K562 (cell line): Measurements from ENCODE around the gene INVS. TPM values are rescaled to one million over a fixed set of nuclear protein-coding genes. Genes with fewer than 3 reads are reported as not detected.

Experiments used
- ATAC-seq: fragments of 200-7000 bp; cut with Tn5 transposase; 3 replicates; pipeline ENCODE4 v1.9.1; 2020; ENCODE audit warnings: moderate library complexity
- BruUV-seq: library from RNA; stranded (reverse); fragments of 400-500 nt; replicated peaks from 2 replicates; lab custom pipeline; 2021; lab: Mats Ljungman, UMichigan
- CTCF ChIA-PET: fragments of 300-600 bp; formaldehyde crosslinking; extraction: SDS; loops from one replicate; lab custom pipeline; 2021; ENCODE audit warnings: low intra/inter-chr PET ratio; lab: Yijun Ruan, JAX
- POLR2A ChIA-PET: fragments of 300-600, 350-650 bp; sonication (Branson Sonifier 250); formaldehyde crosslinking; extraction: SDS; loops from one replicate; lab custom pipeline; 2021; ENCODE audit warnings: antibody characterized with exemption, inconsistent platforms; lab: Yijun Ruan, JAX
- DNase-seq, 4 experiments: peaks; one replicate each; pipeline versions ENCODE4 v3.0.0 to v3.0.0-alpha.2; 2011 to 2018; ENCODE audit warnings: low spot score in 3 of 4, mixed read lengths in 3 of 4; ENCODE audit errors: extremely low read depth in 1 of 4
- FAIRE-seq: peaks from 2 replicates; lab custom pipeline; 2011; peaks lifted over from hg19 to GRCh38; lab: Jason Lieb, UNC
- H2AFZ ChIP-seq: 2 replicates; pipeline ENCODE4 v1.6.0; 2011; ENCODE audit warnings: low read depth, low read length, control low read depth, inconsistent platforms
- H3K27ac ChIP-seq: fragments of 200-600 bp; 3 replicates; pipeline ENCODE4 v1.8.0; 2011; ENCODE audit warnings: low read depth, mild to moderate bottlenecking, control low read depth, inconsistent platforms, low read length, moderate library complexity, mixed read lengths; ENCODE audit errors: extremely low read depth
- H3K27me3 ChIP-seq, 2 experiments: fragments of 300-600 bp in 1 of 2; 2 replicates in 1 of 2; 3 replicates in 1 of 2; pipeline versions ENCODE4 v1.6.0 to v1.8.0; 2011; ENCODE audit warnings: inconsistent platforms in 2 of 2, low read length in 2 of 2, mild to moderate bottlenecking in 1 of 2, mixed read lengths in 1 of 2, moderate library complexity in 1 of 2; ENCODE audit not compliant: control insufficient read depth in 2 of 2, insufficient read depth in 2 of 2
- H3K36me3 ChIP-seq: fragments of 300-600 bp; 3 replicates; pipeline ENCODE4 v1.8.0; 2011; ENCODE audit warnings: mild to moderate bottlenecking, low read length, inconsistent platforms; ENCODE audit not compliant: control insufficient read depth, insufficient read depth
- H3K4me1 ChIP-seq, 2 experiments: fragments of 200-600 bp in 1 of 2; replicated peaks in 1 of 2; 2 replicates in 1 of 2; 3 replicates in 1 of 2; pipeline versions ENCODE4 v1.5.1 to v1.8.0; 2011; ENCODE audit warnings: inconsistent platforms in 2 of 2, low read length in 2 of 2, mild to moderate bottlenecking in 1 of 2, mixed read lengths in 1 of 2, moderate library complexity in 1 of 2; ENCODE audit not compliant: control insufficient read depth in 2 of 2, insufficient read depth in 2 of 2
- H3K4me2 ChIP-seq: 2 replicates; pipeline ENCODE4 v1.6.1; 2011; ENCODE audit warnings: low read length, control low read depth, inconsistent platforms, mixed read lengths; ENCODE audit not compliant: insufficient read depth
- H3K4me3 ChIP-seq: fragments of 200-600 bp; sonication (generic), shearing (Covaris generic); 2 replicates; pipeline ENCODE4 v1.5.1; 2016; ENCODE audit warnings: control low read depth, inconsistent platforms
- H3K79me2 ChIP-seq: fragments of 200-600 bp; 3 replicates; pipeline ENCODE4 v1.8.0; 2011; ENCODE audit warnings: low read length, inconsistent platforms; ENCODE audit not compliant: control insufficient read depth, insufficient read depth
- H3K9ac ChIP-seq, 2 experiments: 2 replicates each; pipeline versions ENCODE4 v1.6.0 to v1.6.1; 2011; ENCODE audit warnings: low read depth in 2 of 2, low read length in 2 of 2, control low read depth in 1 of 2, inconsistent platforms in 1 of 2, mild to moderate bottlenecking in 1 of 2, mixed read lengths in 1 of 2; ENCODE audit not compliant: insufficient read depth in 1 of 2
- H3K9me1 ChIP-seq: one replicate; pipeline ENCODE4 v1.6.0; 2011; ENCODE audit warnings: inconsistent platforms, mild to moderate bottlenecking, low read length, moderate library complexity; ENCODE audit not compliant: control insufficient read depth, insufficient read depth
- H3K9me3 ChIP-seq: replicated peaks from 2 replicates; pipeline ENCODE4 v1.5.1; 2011; ENCODE audit warnings: low read depth, low read length, inconsistent platforms; ENCODE audit not compliant: control insufficient read depth, insufficient read depth
- H4K20me1 ChIP-seq: replicated peaks from 2 replicates; pipeline ENCODE4 v1.6.1; 2011; ENCODE audit warnings: low read length, inconsistent platforms, mixed read lengths; ENCODE audit not compliant: control insufficient read depth, insufficient read depth
- ARID1B ChIP-seq: fragments of 450-650 bp; IDR thresholded peaks from 2 replicates; pipeline ENCODE4 v1.6.1; 2016; ENCODE audit warnings: antibody characterized with exemption, mild to moderate bottlenecking, inconsistent platforms
- BHLHE40 ChIP-seq: IDR thresholded peaks from 2 replicates; pipeline ENCODE4 v1.6.1; 2011; ENCODE audit warnings: low read length, improper control_type of control experiment
- CBFA2T2 ChIP-seq: fragments of 450-650 bp; conservative IDR thresholded peaks from 2 replicates; pipeline ENCODE4 v1.6.1; 2017; ENCODE audit warnings: mild to moderate bottlenecking
- DPF2 ChIP-seq: fragments of 450-650 bp; IDR thresholded peaks from 2 replicates; pipeline ENCODE4 v1.6.1; 2016
- ESRRA ChIP-seq: fragments of 450-650 bp; IDR thresholded peaks from 2 replicates; pipeline ENCODE4 v1.6.1; 2014; ENCODE audit warnings: low read depth, mild to moderate bottlenecking, moderate library complexity, borderline replicate concordance
- HNRNPLL ChIP-seq: fragments of 200-400 bp; formaldehyde crosslinking; IDR thresholded peaks from 2 replicates; pipeline ENCODE4 v1.6.1; 2017; ENCODE audit warnings: low read length, low read depth, mild to moderate bottlenecking; ENCODE audit not compliant: poor library complexity, severe bottlenecking
- JUN ChIP-seq, 2 experiments: sonication (generic) in 1 of 2; formaldehyde crosslinking in 1 of 2; IDR thresholded peaks; 2 replicates each; pipeline versions ENCODE4 v1.6.1 to v1.8.0; 2012 to 2022; ENCODE audit warnings: borderline replicate concordance in 2 of 2, mild to moderate bottlenecking in 2 of 2, improper control_type of control experiment in 1 of 2, low read depth in 1 of 2, low read length in 1 of 2, missing genetic modification reagents in 1 of 2
- KLF6 ChIP-seq: fragments of 250-450 bp; sonication (Bioruptor Pico); IDR thresholded peaks from 2 replicates; pipeline ENCODE4 v1.4.0; 2020; ENCODE audit warnings: mild to moderate bottlenecking, moderate library complexity, borderline replicate concordance
- ZKSCAN3 ChIP-seq: fragments of 250-450 bp; sonication (Bioruptor Pico); IDR thresholded peaks from 2 replicates; pipeline ENCODE4 v1.4.0; 2020
- WGBS: fragments of 100-300 bp; shearing (Covaris generic); methylation state at CpG from one replicate; pipeline ENCODE4 v1.1.6; 2016; ENCODE audit warnings: low coverage, mixed read lengths; ENCODE audit not compliant: insufficient coverage; ENCODE audit errors: missing lambda C conversion rate; 5-methylcytosine and 5-hydroxymethylcytosine counted together
- in situ Hi-C: fragments of 300-500 bp; cut with MboI; formaldehyde crosslinking; loops from 4 replicates; pipeline ENCODE4 v1.15.0; 2018; ENCODE audit warnings: inconsistent platforms, mixed read lengths
- intact Hi-C: fragments of 100-400 bp; cut with micrococcal nuclease; formaldehyde crosslinking; loops from 2 replicates; pipeline ENCODE4 v1.14.2; 2022
- polyA plus RNA-seq, 8 experiments: library from polyadenylated mRNA; depleted of rRNA in 4 of 8; stranded (reverse) in 5 of 8; unstranded in 3 of 8; fragments of >200 nt; fragmentation: Nextera tagmentation in 2 of 8; fragmentation: Illumina TruSeq in 1 of 8; extraction: Ambion mirVana in 2 of 8; extraction: Trizol in 1 of 8; gene quantifications; 2 replicates each; pipeline versions ENCODE4 v1.2.1 to v1.2.3, GENCODE V29; 2011 to 2014; ENCODE audit warnings: inconsistent platforms in 1 of 8, missing spikeins in 1 of 8
- total RNA-seq, 7 experiments: library from RNA; depleted of rRNA in 6 of 7; stranded (reverse); fragments of >200 nt in 6 of 7; fragmentation: Illumina TruSeq in 2 of 7; extraction: Trizol in 2 of 7; gene quantifications; 2 replicates each; pipeline versions ENCODE4 v1.2.1 to v1.2.3, GENCODE V29; 2011 to 2021; ENCODE audit warnings: low replicate concordance in 1 of 7
- TF ChIP-seq, protein P1 (sequence below), 2 experiments: fragments of 450-650 bp in 1 of 2; sonication (generic) in 1 of 2; formaldehyde crosslinking in 1 of 2; IDR thresholded peaks in 1 of 2; conservative IDR thresholded peaks in 1 of 2; 2 replicates each; pipeline versions ENCODE4 v1.6.1 to v1.8.1; 2016 to 2023; ENCODE audit warnings: mild to moderate bottlenecking in 2 of 2, moderate library complexity in 2 of 2, inconsistent platforms in 1 of 2, missing genetic modification reagents in 1 of 2
- TF ChIP-seq, protein P2 (sequence below): fragments of 250-450 bp; sonication (Bioruptor Pico); IDR thresholded peaks from 2 replicates; pipeline ENCODE4 v1.4.0; 2020; ENCODE audit warnings: mild to moderate bottlenecking, moderate library complexity

INVS gene
- total and polyA plus RNA-seq, 9 of the 15 experiments (the other 6 are each of a cell fraction or from before 2014, with no cell fraction given): 0.77 to 18.5 (median 10.0) TPM

- TF ChIP-seq ESRRA: peak; percentile 43; the same call in 1 of the 2 replicates
Observed at GRCh38 chr9:100087218-100087617, 11.8 kb upstream of the INVS start (continued).

DNA sequence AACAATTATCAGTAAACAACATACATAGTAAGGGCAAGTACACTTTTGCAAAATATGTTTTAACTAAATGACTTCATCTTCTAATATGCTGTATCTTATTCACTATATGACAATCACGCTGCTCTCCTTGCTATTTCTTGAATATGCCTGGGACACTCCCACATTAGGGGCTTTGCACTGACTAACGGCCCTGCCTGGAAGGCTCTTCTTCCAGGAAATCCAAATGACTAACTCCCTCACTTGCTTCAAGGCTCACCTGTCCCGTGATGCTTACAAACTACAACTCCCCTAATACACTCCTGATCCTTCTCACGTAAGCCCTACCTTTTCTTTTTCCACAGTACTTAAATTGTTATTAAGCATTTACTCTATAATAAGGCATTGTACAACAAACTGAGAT lies 10.8 kb upstream of the INVS start:
- CTCF ChIA-PET: no interaction called here
- H3K9ac ChIP-seq: peak overlapping the region in 1 of 2 experiments; percentile 15; a peak in 1 of 4 replicates
- intact Hi-C loops (no loop called here), in situ Hi-C loops (no loop called here)
- WGBS: 2% methylated on average over 4 of the region's 4 CpGs
- no peaks in the 10 kb centered on the region for H3K9me1 ChIP-seq
- no peaks in the 10 kb centered on the region for H3K27me3 ChIP-seq
- no peaks in the 10 kb centered on the region for H4K20me1 ChIP-seq
- peak overlapping the region; percentile 6; the same call in 1 of the 2 replicates for H3K4me2 ChIP-seq
- DNase-seq (peak; percentile 32 to 79 (median 44)), ATAC-seq (peak; percentile 65), FAIRE-seq (peak; percentile 65)
- POLR2A ChIA-PET: no interaction called here
- H3K4me3 ChIP-seq: no peak overlapping the region
- H3K79me2 ChIP-seq: peaks cover 94% of the 10 kb centered on the region
- no peak overlapping the region for H2AFZ ChIP-seq
- no TSS peak for BruUV-seq
- H3K4me1 ChIP-seq: peaks cover 4 to 14% of the 10 kb centered on the region in 2 experiments; a peak in 3 of 5 replicates
- peaks cover 2% of the 10 kb centered on the region; the same call in 1 of the 2 replicates for H3K9me3 ChIP-seq
- H3K27ac ChIP-seq: peak overlapping the region; percentile 46; the same call in 2 of the 3 replicates
- H3K36me3 ChIP-seq: 0 out of 3 replicates have a peak, but pooled peaks cover 3% of the 10 kb centered on the region
- TF ChIP-seq DPF2 (0 out of 2 replicates have a peak, but pooled peaks have one; percentile 42), KLF6 (CRISPR knock-in tag) (no peak), ARID1B (peak; percentile 40), BHLHE40 (no peak), JUN (IDR thresholded peaks at IDR 0.05; ENCODE audit: borderline replicate concordance, low read depth, low read length) (0 out of 2 replicates have a peak, but pooled peaks have one; percentile 17), JUN (CRISPR knock-in tag; IDR thresholded peaks at IDR 0.05; ENCODE audit: borderline replicate concordance) (no peak), ZKSCAN3 (no peak), HNRNPLL (no peak), CBFA2T2 (no peak)
- TF ChIP-seq, protein P1, sequence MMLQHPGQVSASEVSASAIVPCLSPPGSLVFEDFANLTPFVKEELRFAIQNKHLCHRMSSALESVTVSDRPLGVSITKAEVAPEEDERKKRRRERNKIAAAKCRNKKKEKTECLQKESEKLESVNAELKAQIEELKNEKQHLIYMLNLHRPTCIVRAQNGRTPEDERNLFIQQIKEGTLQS (IDR thresholded peaks at IDR 0.05): peak; percentile 40; the same call in 1 of the 2 replicates
- TF ChIP-seq, protein P1 (CRISPR knock-in tag; conservative IDR thresholded peaks at IDR 0.05): no peak
- TF ChIP-seq, protein P2, sequence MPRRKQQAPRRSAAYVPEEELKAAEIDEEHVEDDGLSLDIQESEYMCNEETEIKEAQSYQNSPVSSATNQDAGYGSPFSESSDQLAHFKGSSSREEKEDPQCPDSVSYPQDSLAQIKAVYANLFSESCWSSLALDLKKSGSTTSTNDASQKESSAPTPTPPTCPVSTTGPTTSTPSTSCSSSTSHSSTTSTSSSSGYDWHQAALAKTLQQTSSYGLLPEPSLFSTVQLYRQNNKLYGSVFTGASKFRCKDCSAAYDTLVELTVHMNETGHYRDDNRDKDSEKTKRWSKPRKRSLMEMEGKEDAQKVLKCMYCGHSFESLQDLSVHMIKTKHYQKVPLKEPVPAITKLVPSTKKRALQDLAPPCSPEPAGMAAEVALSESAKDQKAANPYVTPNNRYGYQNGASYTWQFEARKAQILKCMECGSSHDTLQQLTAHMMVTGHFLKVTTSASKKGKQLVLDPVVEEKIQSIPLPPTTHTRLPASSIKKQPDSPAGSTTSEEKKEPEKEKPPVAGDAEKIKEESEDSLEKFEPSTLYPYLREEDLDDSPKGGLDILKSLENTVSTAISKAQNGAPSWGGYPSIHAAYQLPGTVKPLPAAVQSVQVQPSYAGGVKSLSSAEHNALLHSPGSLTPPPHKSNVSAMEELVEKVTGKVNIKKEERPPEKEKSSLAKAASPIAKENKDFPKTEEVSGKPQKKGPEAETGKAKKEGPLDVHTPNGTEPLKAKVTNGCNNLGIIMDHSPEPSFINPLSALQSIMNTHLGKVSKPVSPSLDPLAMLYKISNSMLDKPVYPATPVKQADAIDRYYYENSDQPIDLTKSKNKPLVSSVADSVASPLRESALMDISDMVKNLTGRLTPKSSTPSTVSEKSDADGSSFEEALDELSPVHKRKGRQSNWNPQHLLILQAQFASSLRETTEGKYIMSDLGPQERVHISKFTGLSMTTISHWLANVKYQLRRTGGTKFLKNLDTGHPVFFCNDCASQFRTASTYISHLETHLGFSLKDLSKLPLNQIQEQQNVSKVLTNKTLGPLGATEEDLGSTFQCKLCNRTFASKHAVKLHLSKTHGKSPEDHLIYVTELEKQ (CRISPR knock-in tag): no peak
